ENCODE results near the gene ANP32B.

DNA sequence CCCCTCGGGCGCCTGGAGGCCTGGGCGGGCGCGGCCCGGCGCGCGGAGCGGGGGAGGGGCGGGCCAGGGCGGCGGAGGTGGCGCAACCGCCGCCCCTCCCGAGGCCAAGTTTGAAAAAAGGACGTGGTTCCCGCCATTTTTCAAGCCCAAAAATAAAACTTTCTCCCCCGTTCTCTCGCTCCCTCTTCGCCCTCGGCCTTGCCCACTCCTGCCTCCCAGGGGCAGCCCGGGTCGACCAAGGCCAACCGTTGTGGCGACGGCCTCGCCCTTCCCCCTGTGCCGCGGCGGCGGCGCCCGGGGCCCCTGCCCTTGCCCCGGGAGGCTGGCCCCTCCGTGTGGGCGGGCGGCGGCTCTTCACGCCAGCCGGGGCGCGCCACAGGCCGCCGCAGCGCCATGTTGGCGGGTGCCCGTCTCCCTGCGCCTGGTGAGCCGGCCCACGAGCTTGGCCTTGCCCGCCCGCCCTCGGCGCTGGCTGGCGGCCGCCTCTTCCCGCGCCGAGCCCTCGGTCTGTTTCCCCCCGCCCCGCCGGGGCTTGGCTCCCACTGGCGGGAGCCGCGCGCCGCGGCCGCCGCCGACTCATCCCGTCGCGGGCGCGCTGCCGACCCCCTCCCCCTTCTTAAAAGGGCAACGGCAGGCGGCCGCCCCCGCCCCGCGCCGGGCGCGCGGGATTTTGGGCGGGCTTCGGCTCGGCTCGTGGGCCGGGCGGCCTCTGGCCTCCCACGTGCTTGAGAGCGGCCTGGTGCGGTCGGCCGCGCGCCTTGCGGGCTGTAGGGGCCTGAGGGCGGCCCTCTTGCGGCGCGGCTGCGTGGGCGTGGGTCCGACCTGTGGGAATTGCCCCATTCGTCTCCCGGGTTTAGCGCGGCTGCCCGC is 1.3 kb downstream of the ANP32B start:
- TF ChIP-seq EZH2 (IDR thresholded peaks at IDR 0.05; ENCODE audit: borderline replicate concordance, insufficient read depth, low read depth, low read length, poor library complexity, severe bottlenecking), result no peak
- TF ChIP-seq, protein P1, sequence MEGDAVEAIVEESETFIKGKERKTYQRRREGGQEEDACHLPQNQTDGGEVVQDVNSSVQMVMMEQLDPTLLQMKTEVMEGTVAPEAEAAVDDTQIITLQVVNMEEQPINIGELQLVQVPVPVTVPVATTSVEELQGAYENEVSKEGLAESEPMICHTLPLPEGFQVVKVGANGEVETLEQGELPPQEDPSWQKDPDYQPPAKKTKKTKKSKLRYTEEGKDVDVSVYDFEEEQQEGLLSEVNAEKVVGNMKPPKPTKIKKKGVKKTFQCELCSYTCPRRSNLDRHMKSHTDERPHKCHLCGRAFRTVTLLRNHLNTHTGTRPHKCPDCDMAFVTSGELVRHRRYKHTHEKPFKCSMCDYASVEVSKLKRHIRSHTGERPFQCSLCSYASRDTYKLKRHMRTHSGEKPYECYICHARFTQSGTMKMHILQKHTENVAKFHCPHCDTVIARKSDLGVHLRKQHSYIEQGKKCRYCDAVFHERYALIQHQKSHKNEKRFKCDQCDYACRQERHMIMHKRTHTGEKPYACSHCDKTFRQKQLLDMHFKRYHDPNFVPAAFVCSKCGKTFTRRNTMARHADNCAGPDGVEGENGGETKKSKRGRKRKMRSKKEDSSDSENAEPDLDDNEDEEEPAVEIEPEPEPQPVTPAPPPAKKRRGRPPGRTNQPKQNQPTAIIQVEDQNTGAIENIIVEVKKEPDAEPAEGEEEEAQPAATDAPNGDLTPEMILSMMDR (IDR thresholded peaks at IDR 0.05), result no peak

All from B cell (primary cell).